NB4 (cell line): ENCODE measurements around the gene NRIP1.

Experiments
- MYC ChIP-seq: IDR thresholded peaks from 2 replicates; pipeline ENCODE4 v1.6.1; 2011; ENCODE audit warnings: low read depth, low read length
- POLR2A ChIP-seq: IDR thresholded peaks from 2 replicates; pipeline ENCODE4 v1.6.1; 2011; ENCODE audit warnings: mild to moderate bottlenecking; ENCODE audit not compliant: insufficient read length; ENCODE audit errors: extremely low read depth
- TF ChIP-seq, protein P1 (sequence below): IDR thresholded peaks from one replicate; pipeline ENCODE4 v1.5.1; 2012; ENCODE audit warnings: low read depth, low read length

- TF ChIP-seq MYC = no peak
- TF ChIP-seq, protein P1, sequence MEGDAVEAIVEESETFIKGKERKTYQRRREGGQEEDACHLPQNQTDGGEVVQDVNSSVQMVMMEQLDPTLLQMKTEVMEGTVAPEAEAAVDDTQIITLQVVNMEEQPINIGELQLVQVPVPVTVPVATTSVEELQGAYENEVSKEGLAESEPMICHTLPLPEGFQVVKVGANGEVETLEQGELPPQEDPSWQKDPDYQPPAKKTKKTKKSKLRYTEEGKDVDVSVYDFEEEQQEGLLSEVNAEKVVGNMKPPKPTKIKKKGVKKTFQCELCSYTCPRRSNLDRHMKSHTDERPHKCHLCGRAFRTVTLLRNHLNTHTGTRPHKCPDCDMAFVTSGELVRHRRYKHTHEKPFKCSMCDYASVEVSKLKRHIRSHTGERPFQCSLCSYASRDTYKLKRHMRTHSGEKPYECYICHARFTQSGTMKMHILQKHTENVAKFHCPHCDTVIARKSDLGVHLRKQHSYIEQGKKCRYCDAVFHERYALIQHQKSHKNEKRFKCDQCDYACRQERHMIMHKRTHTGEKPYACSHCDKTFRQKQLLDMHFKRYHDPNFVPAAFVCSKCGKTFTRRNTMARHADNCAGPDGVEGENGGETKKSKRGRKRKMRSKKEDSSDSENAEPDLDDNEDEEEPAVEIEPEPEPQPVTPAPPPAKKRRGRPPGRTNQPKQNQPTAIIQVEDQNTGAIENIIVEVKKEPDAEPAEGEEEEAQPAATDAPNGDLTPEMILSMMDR = no peak
- no peak for TF ChIP-seq POLR2A
These were observed 4.1 kb downstream of the NRIP1 start for GRCh38 chr21:15060543-15061175.
